GM19193 (cell line): Measurements from ENCODE around the gene ZNF586.

ENCODE experiments used
- POLR2A ChIP-seq: IDR thresholded peaks from 4 replicates; pipeline ENCODE4 v1.6.1; 2011; ENCODE audit not compliant: insufficient read depth, insufficient read length; ENCODE audit errors: extremely low read depth

The ZNF586 gene

GRCh38 chr19:57769345-57770131 lies at the start of gene ZNF586:
Gene ZNF586, plus strand, starts transcription at chr19:57769676. Its CDS starts 167 bp downstream, at chr19:57769843.
- TF ChIP-seq POLR2A, result peak; percentile 85

DNA sequence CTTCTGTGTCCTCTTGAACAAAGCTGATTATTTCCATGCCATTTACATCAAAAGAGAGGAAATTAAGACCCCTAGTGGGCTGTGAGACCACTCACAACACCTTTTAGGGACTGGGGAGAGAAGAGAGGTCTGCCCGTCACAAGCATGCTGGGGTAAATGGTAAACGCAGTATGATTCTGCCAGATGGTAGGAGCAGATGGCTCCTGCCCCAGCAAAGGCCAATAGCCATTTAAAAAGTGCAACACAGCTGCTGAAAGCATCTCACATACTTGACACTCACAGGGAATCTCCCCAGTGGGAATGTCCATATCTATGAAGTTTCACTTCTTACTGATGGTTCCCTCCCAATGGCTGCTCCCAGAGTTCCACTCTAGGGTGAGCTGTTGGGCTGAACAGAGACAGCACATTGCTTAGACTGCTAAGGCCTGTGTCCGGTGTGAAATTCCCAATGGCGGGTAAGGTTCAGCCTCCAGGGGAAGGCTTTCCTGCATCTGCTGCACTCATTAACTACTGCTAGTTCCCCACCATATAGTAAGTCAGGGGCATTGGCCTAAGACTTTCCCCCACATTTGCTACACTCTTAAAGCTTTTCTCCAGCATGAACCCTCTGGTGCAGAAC lies 49.5 kb upstream of the ZNF586 start:
- TF ChIP-seq POLR2A, result no peak

DNA sequence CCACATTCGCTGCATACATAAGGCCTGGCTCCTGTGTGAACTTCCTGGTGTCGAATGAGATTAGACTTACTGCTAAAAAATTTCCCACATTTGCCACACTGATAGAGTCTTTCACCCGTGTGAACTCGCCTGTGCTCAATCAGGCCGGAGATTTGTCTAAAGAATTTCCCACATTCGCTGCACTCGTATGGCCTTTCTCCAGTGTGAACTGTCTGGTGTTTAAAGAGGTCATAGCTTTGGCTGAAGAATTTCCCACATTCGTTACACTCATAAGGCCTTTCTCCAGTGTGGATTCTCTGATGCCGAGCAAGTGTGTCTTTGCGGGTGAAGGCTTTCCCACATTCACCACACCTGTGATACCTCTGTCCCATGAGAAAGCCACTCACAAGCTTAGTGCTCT lies 48.6 kb upstream of the ZNF586 start:
- no peak for TF ChIP-seq POLR2A

DNA sequence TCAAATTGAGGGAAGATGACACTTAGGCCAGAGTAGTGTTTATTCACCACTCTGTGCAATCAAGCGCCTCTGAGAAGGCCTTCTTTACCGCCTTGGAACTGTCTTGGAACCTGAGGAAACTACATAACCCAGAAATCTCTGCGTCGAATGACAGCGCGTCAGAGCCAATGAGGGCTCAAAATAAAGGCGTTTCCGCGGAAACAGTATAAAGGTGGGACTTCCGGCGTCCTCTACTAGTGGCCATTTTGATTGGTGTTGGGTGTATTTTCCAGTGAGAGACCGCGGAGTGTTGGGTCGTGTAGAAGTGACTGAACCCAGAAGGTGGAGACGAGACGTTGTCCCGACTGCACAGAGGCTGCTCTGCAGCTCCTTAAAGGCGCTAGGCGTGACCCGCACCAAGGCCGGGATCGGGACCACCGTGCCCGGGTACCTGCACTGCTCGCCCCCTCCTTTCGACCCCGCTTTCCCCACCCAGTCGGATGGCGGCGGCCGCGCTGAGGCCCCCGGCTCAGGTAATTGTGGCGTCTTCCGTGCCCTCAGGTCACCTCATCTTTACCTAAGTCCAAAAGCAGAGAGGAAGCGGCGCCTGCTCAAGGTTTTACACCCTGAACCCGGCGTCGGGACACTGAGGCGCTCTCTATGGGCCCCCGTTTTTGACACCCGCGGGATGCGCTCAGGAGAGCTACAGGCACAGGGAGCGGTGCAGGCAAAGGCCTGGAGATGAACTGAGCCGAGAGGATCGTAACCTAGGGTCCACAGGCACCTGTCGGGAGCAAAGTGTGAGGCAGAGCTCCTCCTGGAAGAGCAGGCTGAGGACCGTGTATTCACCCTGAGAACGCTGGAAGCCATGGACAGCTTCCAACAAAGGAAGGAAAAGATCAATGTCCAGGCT lies 22.6 kb upstream of the ZNF586 start, which contains the start of gene ZNF776:
Gene ZNF776, plus strand, starts transcription at position 236 of the 892 bp plus-strand sequence. Its CDS starts 244 bp downstream, at position 480.
- TF ChIP-seq POLR2A, result peak; percentile 79

DNA sequence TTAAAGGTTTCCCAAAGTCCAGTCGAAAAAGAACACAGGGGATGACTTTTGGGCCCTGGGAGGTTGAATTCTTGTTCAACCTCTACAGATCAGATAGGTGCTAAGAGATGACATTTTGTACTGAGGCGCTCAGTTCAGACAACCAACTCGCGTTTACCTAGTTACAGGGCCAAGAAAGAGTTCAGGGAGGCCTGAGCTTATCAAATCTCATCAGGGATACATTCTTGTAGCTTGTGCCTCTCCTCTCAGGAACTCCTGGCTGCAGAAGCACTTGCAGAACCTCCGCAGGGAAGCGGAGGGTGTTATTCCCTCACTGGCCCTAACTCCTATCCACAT lies 22.0 kb upstream of the ZNF586 start:
- no peak for TF ChIP-seq POLR2A

GRCh38 chr19:57748029-57748428 lies 21.4 kb upstream of the ZNF586 start:
- no peak for TF ChIP-seq POLR2A

- TF ChIP-seq POLR2A, result no peak
Measured at GRCh38 chr19:57754091-57754673, 15.3 kb upstream of the ZNF586 start.

DNA sequence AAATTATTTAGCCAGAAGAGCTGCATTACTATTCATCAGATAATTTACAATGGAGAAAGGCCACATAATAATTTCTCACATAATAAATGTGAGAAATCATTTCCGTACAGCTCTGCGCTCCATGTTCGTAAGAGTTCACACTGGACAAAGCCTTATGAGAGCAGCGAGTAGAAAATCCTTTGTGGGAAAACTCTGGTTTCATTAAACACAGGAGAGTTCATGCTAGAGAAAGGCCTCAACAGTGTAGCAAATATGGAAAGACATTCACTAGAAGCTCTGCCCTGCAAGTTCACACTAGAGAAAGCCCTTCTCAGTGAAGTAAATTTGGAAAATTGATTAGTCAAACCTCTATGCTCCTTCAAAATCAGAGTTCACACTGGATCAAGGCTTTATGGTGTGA lies 14.4 kb upstream of the ZNF586 start:
- TF ChIP-seq POLR2A, result no peak

DNA sequence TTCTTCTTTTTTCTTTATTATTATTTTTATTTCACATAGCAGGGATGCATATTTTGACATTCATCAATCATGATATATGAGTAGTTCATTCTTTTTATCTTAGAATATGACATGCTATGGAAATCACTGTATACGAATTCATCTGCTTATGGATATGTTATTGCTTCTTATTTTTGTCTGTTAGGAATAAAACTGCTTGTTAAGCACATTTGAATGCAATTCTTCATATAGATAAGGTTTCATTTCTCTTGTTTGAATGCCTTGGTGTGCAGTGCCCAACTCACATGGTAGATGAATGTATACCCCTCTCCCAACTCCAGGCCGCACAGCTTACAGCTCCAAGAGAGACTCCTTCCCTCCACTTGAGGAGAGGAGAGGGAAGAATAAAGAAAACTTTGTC lies 11.5 kb upstream of the ZNF586 start:
- TF ChIP-seq POLR2A, result no peak

DNA sequence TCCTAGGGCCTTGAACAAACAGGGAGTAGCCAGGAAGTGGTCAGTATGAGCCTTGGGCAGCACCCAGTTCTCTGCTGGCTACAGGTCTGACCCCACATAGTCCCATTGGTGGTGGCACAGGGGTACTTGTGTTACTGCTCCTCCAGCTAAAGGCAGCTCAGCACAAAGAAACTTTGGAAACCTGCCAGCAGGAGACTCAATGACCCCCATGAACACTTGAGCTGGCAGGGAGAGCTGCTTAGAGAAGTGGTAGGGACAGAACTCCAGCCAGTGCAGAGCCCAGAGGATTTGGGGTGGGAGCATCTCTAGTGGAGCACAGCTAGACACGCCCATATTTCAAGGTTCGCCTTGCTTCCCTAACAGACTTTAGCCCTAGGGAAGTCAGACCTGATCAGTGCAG lies 10.4 kb upstream of the ZNF586 start:
- no peak for TF ChIP-seq POLR2A

GRCh38 chr19:57771417-57771816 lies 1.9 kb downstream of the ZNF586 start:
- TF ChIP-seq POLR2A, result no peak

DNA sequence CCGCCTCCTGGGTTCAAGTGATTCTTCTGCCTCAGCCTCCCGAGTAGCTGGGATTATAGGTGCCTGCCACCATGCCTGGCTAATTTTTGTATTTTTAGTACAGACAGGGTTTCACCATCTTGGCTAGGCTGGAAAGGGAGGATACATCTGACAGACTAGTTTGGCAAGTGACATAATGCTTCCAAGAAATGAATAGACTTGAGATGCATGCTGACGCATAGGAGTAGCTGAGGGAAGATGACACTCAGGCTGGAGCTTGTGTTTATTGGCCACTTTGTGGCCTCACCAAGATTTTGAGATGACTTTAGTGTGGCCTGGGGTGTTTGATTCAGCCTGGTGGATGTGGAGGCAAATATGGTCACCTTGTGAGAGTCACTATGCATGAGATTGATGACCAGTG lies 4.0 kb downstream of the ZNF586 start:
- TF ChIP-seq POLR2A, result no peak

- no peak for TF ChIP-seq POLR2A
Measured at GRCh38 chr19:57776764-57777296, 7.4 kb downstream of the ZNF586 start.

DNA sequence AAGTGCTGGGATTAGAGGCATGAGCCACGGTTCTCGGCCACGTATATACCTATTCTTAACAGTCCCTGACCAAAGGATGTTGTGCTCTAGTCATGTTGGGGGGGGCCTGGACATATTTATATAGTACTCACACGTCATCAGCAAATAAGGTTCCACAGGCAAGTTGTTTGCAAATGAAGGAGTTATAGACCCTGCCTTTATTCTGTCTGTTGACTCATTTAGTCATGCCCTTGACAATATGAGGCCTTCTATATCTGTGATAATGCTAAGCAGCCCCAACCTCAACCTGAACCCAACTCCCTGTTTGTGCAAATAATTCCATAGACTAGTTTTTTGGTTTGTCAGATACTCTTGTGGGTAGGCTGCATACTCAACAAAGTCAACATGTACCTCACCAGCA lies 8.9 kb downstream of the ZNF586 start:
- no peak for TF ChIP-seq POLR2A
